GM21526 (cell line): Measurements from ENCODE around the gene ACKR3.

Experiments used
- ATAC-seq: cut with Tn5 transposase; IDR thresholded peaks from one replicate; pipeline ENCODE4 v1.9.1; 2021; ENCODE audit warnings: moderate library complexity; ENCODE audit not compliant: unreplicated experiment, low FRiP score

ACKR3 gene

GRCh38 chr2:236569573-236569973 lies at the start of gene ACKR3:
TSS of gene ACKR3 (plus strand) at chr2:236569825. CDS start at chr2:236580466, 10,641 bp downstream.
- ATAC-seq = peak; percentile 93

- ATAC-seq = no peak
Measured at GRCh38 chr2:236521556-236521955, 48.1 kb upstream of the ACKR3 start.

- ATAC-seq = no peak
Measured at GRCh38 chr2:236523249-236523648, 46.4 kb upstream of the ACKR3 start.

- no peak for ATAC-seq
Measured at GRCh38 chr2:236525411-236525997, 44.1 kb upstream of the ACKR3 start.

- ATAC-seq = no peak
Measured at GRCh38 chr2:236526455-236527158, 43.0 kb upstream of the ACKR3 start.

GRCh38 chr2:236527159-236527630 lies 42.4 kb upstream of the ACKR3 start:
- ATAC-seq = no peak

GRCh38 chr2:236529606-236530005 lies 40.0 kb upstream of the ACKR3 start:
- ATAC-seq = no peak

- no peak for ATAC-seq
Measured at GRCh38 chr2:236530512-236530911, 39.1 kb upstream of the ACKR3 start.

- no peak for ATAC-seq
Measured at GRCh38 chr2:236531195-236531594, 38.4 kb upstream of the ACKR3 start.

GRCh38 chr2:236531996-236532395 lies 37.6 kb upstream of the ACKR3 start:
- ATAC-seq = no peak

- ATAC-seq = no peak
Measured at GRCh38 chr2:236533343-236533742, 36.3 kb upstream of the ACKR3 start.

GRCh38 chr2:236535024-236535423 lies 34.6 kb upstream of the ACKR3 start:
- no peak for ATAC-seq

GRCh38 chr2:236536727-236537398 lies 32.8 kb upstream of the ACKR3 start:
- ATAC-seq = peak; percentile 70

- no peak for ATAC-seq
Measured at GRCh38 chr2:236538242-236538641, 31.4 kb upstream of the ACKR3 start.

GRCh38 chr2:236541008-236541562 lies 28.5 kb upstream of the ACKR3 start:
- no peak for ATAC-seq

- ATAC-seq = no peak
Measured at GRCh38 chr2:236544362-236544761, 25.3 kb upstream of the ACKR3 start.

GRCh38 chr2:236545248-236545658 lies 24.4 kb upstream of the ACKR3 start:
- no peak for ATAC-seq

- peak; percentile 66 for ATAC-seq
Measured at GRCh38 chr2:236545814-236546480, 23.7 kb upstream of the ACKR3 start.

- ATAC-seq = no peak
Measured at GRCh38 chr2:236546561-236547002, 23.0 kb upstream of the ACKR3 start.

- no peak for ATAC-seq
Measured at GRCh38 chr2:236547725-236548124, 21.9 kb upstream of the ACKR3 start.
